GM20000 (cell line): ENCODE data around the gene ZIC1.

Experiments used
- DNase-seq: peaks from one replicate; pipeline ENCODE4 v3.0.0; 2012; ENCODE audit warnings: low spot score
- CTCF ChIP-seq: IDR thresholded peaks from 2 replicates; pipeline ENCODE4 v1.5.1; 2012; ENCODE audit warnings: mild to moderate bottlenecking, control low read depth; ENCODE audit errors: extremely low read depth, missing control alignments

The ZIC1 gene

GRCh38 chr3:147388700-147389580 lies 20.2 kb upstream of the ZIC1 start:
- TF ChIP-seq CTCF, result no peak
- no peak for DNase-seq

- no peak for DNase-seq
- TF ChIP-seq CTCF, result no peak
Measured at GRCh38 chr3:147389717-147390116, 19.4 kb upstream of the ZIC1 start.

GRCh38 chr3:147390589-147391569 lies 18.3 kb upstream of the ZIC1 start:
- no peak for TF ChIP-seq CTCF
- no peak for DNase-seq

GRCh38 chr3:147391781-147392624 lies 17.2 kb upstream of the ZIC1 start:
- no peak for TF ChIP-seq CTCF
- DNase-seq, result no peak

- TF ChIP-seq CTCF, result no peak
Measured at GRCh38 chr3:147392625-147392946, 16.6 kb upstream of the ZIC1 start.

GRCh38 chr3:147393261-147393942 lies 15.8 kb upstream of the ZIC1 start:
- DNase-seq, result no peak
- TF ChIP-seq CTCF, result no peak

More at GRCh38 chr3:147392625-147392946, 16.6 kb upstream of the ZIC1 start:
- no peak for DNase-seq
